Ovary (tissue), 9 donors: ENCODE results near the gene SLC44A4. TPM values are rescaled to one million over a fixed set of nuclear protein-coding genes. Genes with fewer than 3 reads are reported as not detected.

Source experiments
- DNase-seq, 5 donors: peaks; one replicate each; pipeline ENCODE4 v3.0.0-alpha.2; 2019 to 2020
- H3K27ac ChIP-seq, 2 donors: fragments of 200-600 bp; one replicate each; pipeline versions ENCODE4 v1.5.1 to v1.8.0; 2019 to 2022
- H3K27me3 ChIP-seq: fragments of 200-600 bp; one replicate; pipeline ENCODE4 v1.8.0; 2022
- H3K36me3 ChIP-seq: fragments of 200-600 bp; sonication (generic); one replicate; pipeline ENCODE4 v1.5.1; 2019
- H3K4me1 ChIP-seq: one replicate; pipeline ENCODE4 v1.8.1; 2013; ENCODE audit warnings: mild to moderate bottlenecking, moderate library complexity; ENCODE audit not compliant: insufficient read depth
- H3K4me3 ChIP-seq: fragments of 200-600 bp; sonication (generic); one replicate; pipeline ENCODE4 v1.5.1; 2017
- H3K9me3 ChIP-seq, 2 donors: fragments of 200-600 bp in 1 of 2; sonication (generic) in 1 of 2; one replicate each; pipeline versions ENCODE4 v1.5.1 to v1.8.1; 2013 to 2019; ENCODE audit warnings: mild to moderate bottlenecking in 1 of 2, moderate library complexity in 1 of 2
- EP300 ChIP-seq: sonication (generic); formaldehyde crosslinking; IDR thresholded peaks from one replicate; pipeline ENCODE4 v1.6.1; 2017; ENCODE audit warnings: antibody characterized with exemption
- POLR2A ChIP-seq: fragments of 450-650 bp; IDR thresholded peaks from one replicate; pipeline ENCODE4 v1.6.1; 2017; ENCODE audit warnings: antibody characterized with exemption, mild to moderate bottlenecking, moderate library complexity
- WGBS, 3 donors: extraction: QIAGEN DNeasy Blood & Tissue Kit in 1 of 3; methylation state at CpG; one replicate each; pipeline versions ENCODE4 v1.1.5 to v1.1.7; 2013 to 2017; 5-methylcytosine and 5-hydroxymethylcytosine counted together
- intact Hi-C, 4 donors: fragments of 100-400 bp; cut with DNase I; formaldehyde crosslinking; loops; one replicate each; pipeline versions ENCODE4 v1.11.0 to v1.15.1; 2022 to 2023
- polyA plus RNA-seq, 2 donors: library from polyadenylated mRNA; stranded (reverse); fragments of 200-250 nt in 1 of 2; fragments of 350-450 nt in 1 of 2; fragmentation: Illumina TruSeq in 1 of 2; extraction: RNeasy Lipid Tissue Mini Kit (QIAGEN cat#74804) in 1 of 2; gene quantifications; one replicate each; pipeline ENCODE4 v1.2.3, GENCODE V29; 2013 to 2014
- total RNA-seq, 7 donors: library from RNA; depleted of rRNA in 2 of 7; stranded (reverse); fragments of >200 nt in 2 of 7; fragmentation: NEBNext Ultra II Directional in 3 of 7; extraction: Animal tissue kit (Norgen Biotek cat#: 25700) in 3 of 7; gene quantifications; one replicate each; pipeline versions ENCODE4 v1.1.0 to v1.2.4, GENCODE V29; 2016 to 2023
- TF ChIP-seq, protein P1 (sequence below), 3 donors: fragments of 450-650 bp in 2 of 3; fragments of 200-600 bp in 1 of 3; IDR thresholded peaks; one replicate each; pipeline versions ENCODE4 v1.5.1 to v1.8.0; 2016 to 2022; ENCODE audit warnings: antibody characterized with exemption in 3 of 3, mild to moderate bottlenecking in 1 of 3
- donor health status: DM: no; HTN: no; CAD: no; lungs with moderate emphysema.
- donor health status: DM: no; HTN: no; CAD: no.
- donor health status: Bipolar disorder and iron deficiency.
- donor health status: DM: yes; HTN: yes; CAD: no.
- donor health status: DM: no; HTN: no; CAD: no.
- donor health status: DM: yes; HTN: yes; CAD: no.

SLC44A4 gene
- total and polyA plus RNA-seq, 9 donors, result 1.4 to 54.8 (median 6.2) TPM

DNA sequence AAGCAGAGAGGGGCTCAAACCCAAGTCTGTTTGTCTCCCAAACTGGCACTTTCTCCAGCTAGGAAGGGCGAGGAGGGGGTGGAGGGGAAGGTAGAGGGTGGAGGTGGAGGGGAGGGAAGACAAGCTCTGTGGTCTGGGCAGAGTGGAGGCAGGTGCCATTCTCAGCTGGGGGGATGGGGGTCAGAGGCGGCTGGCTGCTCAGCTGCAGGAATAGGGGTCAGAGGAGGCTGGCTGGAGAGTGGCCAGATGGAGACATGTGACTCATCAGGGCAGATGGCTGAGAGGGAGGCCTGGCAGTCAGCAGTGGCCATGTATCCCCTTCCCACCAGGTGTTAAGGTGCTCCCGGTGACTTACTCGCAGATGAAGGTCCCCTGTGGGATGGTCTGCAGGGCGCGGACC, 3.5 kb upstream of the SLC44A4 start:
- TF ChIP-seq POLR2A, result no peak
- Histone ChIP-seq H3K36me3 (no peaks in the 10 kb centered on the region), H3K4me1 (no peaks in the 10 kb centered on the region), H3K9me3 (no peaks in the 10 kb centered on the region), H3K27me3 (no peaks in the 10 kb centered on the region), H3K27ac (no peak overlapping the region), H3K4me3 (no peak overlapping the region)
- intact Hi-C loops, result no loop called here
- DNase-seq, result peak in 1 of 5 donors; percentile 38
- 62 to 82% (median 64%) methylated on average over 6 of the region's 6 CpGs for WGBS, 3 donors

GRCh38 chr6:31881136-31881859, 2.5 kb upstream of the SLC44A4 start:
- WGBS, 3 donors, result 83 to 86% (median 85%) methylated on average over 9 of the region's 9 CpGs
- Histone ChIP-seq H3K9me3 (no peaks in the 10 kb centered on the region), H3K36me3 (no peaks in the 10 kb centered on the region), H3K27ac (no peak overlapping the region), H3K4me1 (no peaks in the 10 kb centered on the region), H3K27me3 (no peaks in the 10 kb centered on the region), H3K4me3 (no peak overlapping the region)
- no peak for DNase-seq
- intact Hi-C loops, result no loop called here
- no peak for TF ChIP-seq POLR2A
- TF ChIP-seq, protein P1, sequence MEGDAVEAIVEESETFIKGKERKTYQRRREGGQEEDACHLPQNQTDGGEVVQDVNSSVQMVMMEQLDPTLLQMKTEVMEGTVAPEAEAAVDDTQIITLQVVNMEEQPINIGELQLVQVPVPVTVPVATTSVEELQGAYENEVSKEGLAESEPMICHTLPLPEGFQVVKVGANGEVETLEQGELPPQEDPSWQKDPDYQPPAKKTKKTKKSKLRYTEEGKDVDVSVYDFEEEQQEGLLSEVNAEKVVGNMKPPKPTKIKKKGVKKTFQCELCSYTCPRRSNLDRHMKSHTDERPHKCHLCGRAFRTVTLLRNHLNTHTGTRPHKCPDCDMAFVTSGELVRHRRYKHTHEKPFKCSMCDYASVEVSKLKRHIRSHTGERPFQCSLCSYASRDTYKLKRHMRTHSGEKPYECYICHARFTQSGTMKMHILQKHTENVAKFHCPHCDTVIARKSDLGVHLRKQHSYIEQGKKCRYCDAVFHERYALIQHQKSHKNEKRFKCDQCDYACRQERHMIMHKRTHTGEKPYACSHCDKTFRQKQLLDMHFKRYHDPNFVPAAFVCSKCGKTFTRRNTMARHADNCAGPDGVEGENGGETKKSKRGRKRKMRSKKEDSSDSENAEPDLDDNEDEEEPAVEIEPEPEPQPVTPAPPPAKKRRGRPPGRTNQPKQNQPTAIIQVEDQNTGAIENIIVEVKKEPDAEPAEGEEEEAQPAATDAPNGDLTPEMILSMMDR (IDR thresholded peaks at IDR 0.05), result no peak
- TF ChIP-seq EP300, result no peak

GRCh38 chr6:31880616-31881015, 1.8 kb upstream of the SLC44A4 start:
- intact Hi-C loops, result no loop called here

GRCh38 chr6:31879901-31880300, 1.1 kb upstream of the SLC44A4 start:
- WGBS, 3 donors, result 73 to 81% (median 74%) methylated on average over 10 of the region's 10 CpGs
- Histone ChIP-seq H3K4me3 (no peak overlapping the region), H3K27me3 (no peaks in the 10 kb centered on the region), H3K27ac (no peak overlapping the region), H3K9me3 (no peaks in the 10 kb centered on the region), H3K36me3 (no peaks in the 10 kb centered on the region), H3K4me1 (no peaks in the 10 kb centered on the region)
- TF ChIP-seq POLR2A, result no peak
- TF ChIP-seq, protein P1 (IDR thresholded peaks at IDR 0.05), result no peak
- no peak for TF ChIP-seq EP300
- intact Hi-C loops, result no loop called here
- DNase-seq, result no peak

More at GRCh38 chr6:31880616-31881015, 1.8 kb upstream of the SLC44A4 start:
- no peak overlapping the region for H3K27ac ChIP-seq
- no peak overlapping the region for H3K4me3 ChIP-seq
- H3K27me3 ChIP-seq, result no peaks in the 10 kb centered on the region
- 79 to 86% (median 83%) methylated on average over 10 of the region's 10 CpGs for whole genome bisulfite sequencing, 3 donors
- H3K9me3 ChIP-seq, result no peaks in the 10 kb centered on the region
- no peaks in the 10 kb centered on the region for H3K4me1 ChIP-seq
- no peak for DNase-seq
- no peaks in the 10 kb centered on the region for H3K36me3 ChIP-seq
- TF ChIP-seq EP300 (no peak), POLR2A (no peak)
- TF ChIP-seq, protein P1 (IDR thresholded peaks at IDR 0.05), result no peak

DNA sequence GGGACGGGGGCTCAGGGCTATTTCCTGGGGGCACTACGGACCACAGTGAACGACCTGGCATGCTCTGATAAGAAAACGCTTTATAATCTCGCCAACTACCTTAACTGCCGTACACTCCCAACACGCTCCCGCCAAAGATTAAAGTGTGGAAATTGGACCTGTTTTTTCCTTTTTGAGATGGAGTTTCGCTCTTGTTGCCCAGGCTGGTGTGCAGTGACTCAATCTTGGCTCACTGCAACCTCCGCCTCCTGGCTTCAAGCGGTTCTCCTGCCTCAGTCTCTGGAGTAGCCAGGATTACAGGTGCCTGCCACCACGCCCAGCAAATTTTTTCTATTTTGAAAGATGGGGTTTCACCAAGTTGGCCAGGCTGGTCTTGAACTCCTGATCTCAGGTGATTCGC, 346 bp upstream of the SLC44A4 start:
- TF ChIP-seq EP300 (no peak), POLR2A (no peak)
- TF ChIP-seq, protein P1 (IDR thresholded peaks at IDR 0.05), result no peak
- Histone ChIP-seq H3K4me3 (no peak overlapping the region), H3K27ac (no peak overlapping the region), H3K9me3 (no peaks in the 10 kb centered on the region), H3K27me3 (no peaks in the 10 kb centered on the region), H3K4me1 (no peaks in the 10 kb centered on the region), H3K36me3 (no peaks in the 10 kb centered on the region)
- intact Hi-C loops, result no loop called here
- no peak for DNase-seq
- 70 to 79% (median 78%) methylated on average over 13 of the region's 13 CpGs for WGBS, 3 donors
